Right lobe of liver (tissue), 6 donors: ENCODE measurements around the gene TANK. TPM values are rescaled to one million over a fixed set of nuclear protein-coding genes. Genes with fewer than 3 reads are reported as not detected.
"Not testable (repeated sequence)": the region's sequence is repeated elsewhere in the genome, so short reads cannot be mapped to it uniquely, and the experiment has no call there.

Experiments
- ATAC-seq, 4 donors: fragments of 200-7000 bp; cut with Tn5 transposase; one replicate each; pipeline ENCODE4 v1.9.1; 2020; ENCODE audit warnings: mild to moderate bottlenecking in 4 of 4, moderate library complexity in 4 of 4
- DNase-seq, 3 donors: peaks; one replicate each; pipeline ENCODE4 v3.0.0-alpha.2; 2020
- H3K27ac ChIP-seq, 3 donors: fragments of 200-600 bp; one replicate each; pipeline ENCODE4 v1.8.0; 2022
- H3K27me3 ChIP-seq, 2 donors: fragments of 200-600 bp; one replicate each; pipeline ENCODE4 v1.8.0; 2022
- H3K36me3 ChIP-seq, 4 donors: fragments of 200-600 bp; sonication (generic) in 1 of 4; one replicate each; pipeline versions ENCODE4 v1.5.1 to v1.8.0; 2017 to 2022; ENCODE audit warnings: control low read depth in 1 of 4
- H3K4me1 ChIP-seq, 4 donors: fragments of 200-600 bp; sonication (generic) in 1 of 4; one replicate each; pipeline versions ENCODE4 v1.5.1 to v1.8.0; 2017 to 2022; ENCODE audit warnings: control low read depth in 1 of 4
- H3K4me3 ChIP-seq, 3 donors: fragments of 200-600 bp; one replicate each; pipeline ENCODE4 v1.8.0; 2022
- H3K9me3 ChIP-seq, 4 donors: fragments of 200-600 bp; sonication (generic) in 1 of 4; one replicate each; pipeline versions ENCODE4 v1.5.1 to v1.8.0; 2017 to 2022; ENCODE audit warnings: control low read depth in 1 of 4
- POLR2A ChIP-seq: fragments of 450-650 bp; IDR thresholded peaks from one replicate; pipeline ENCODE4 v1.6.1; 2017; ENCODE audit warnings: antibody characterized with exemption, mild to moderate bottlenecking
- WGBS: methylation state at CpG from one replicate; pipeline ENCODE4 v1.1.6; 2018; ENCODE audit warnings: low coverage, low lambda C conversion rate; ENCODE audit not compliant: insufficient coverage; ENCODE audit errors: missing lambda C conversion rate; 5-methylcytosine and 5-hydroxymethylcytosine counted together
- intact Hi-C, 2 donors: fragments of 100-400 bp; cut with DNase I; formaldehyde crosslinking; loops; one replicate each; pipeline versions ENCODE4 v1.11.2 to v1.14.1; 2022
- total RNA-seq, 6 experiments: library from RNA; depleted of rRNA in 2 of 6; stranded (reverse); fragments of >200 nt in 2 of 6; fragmentation: NEBNext Ultra II Directional in 3 of 6; extraction: Animal tissue kit (Norgen Biotek cat#: 25700) in 3 of 6; gene quantifications; one replicate each; pipeline versions ENCODE4 v1.1.0 to v1.2.4, GENCODE V29; 2016 to 2023
- TF ChIP-seq, protein P1 (sequence below), 4 donors: fragments of 200-600 bp in 3 of 4; fragments of 450-650 bp in 1 of 4; IDR thresholded peaks; one replicate each; pipeline versions ENCODE4 v1.5.1 to v1.8.0; 2016 to 2022; ENCODE audit warnings: antibody characterized with exemption in 4 of 4, mild to moderate bottlenecking in 2 of 4
- donor health status: DM: no; HTN: yes; CAD: no.
- donor health status: DM: no; HTN: no; CAD: no.
- donor health status: DM: no; HTN: no; CAD: no.
- donor health status: DM: no; HTN: yes; CAD: no.
- donor health status: DM: no; HTN: yes; CAD: no.

TANK gene
- total RNA-seq, 6 experiments from 2014 or later, result 25.4 to 46.4 (median 36.0) TPM

DNA sequence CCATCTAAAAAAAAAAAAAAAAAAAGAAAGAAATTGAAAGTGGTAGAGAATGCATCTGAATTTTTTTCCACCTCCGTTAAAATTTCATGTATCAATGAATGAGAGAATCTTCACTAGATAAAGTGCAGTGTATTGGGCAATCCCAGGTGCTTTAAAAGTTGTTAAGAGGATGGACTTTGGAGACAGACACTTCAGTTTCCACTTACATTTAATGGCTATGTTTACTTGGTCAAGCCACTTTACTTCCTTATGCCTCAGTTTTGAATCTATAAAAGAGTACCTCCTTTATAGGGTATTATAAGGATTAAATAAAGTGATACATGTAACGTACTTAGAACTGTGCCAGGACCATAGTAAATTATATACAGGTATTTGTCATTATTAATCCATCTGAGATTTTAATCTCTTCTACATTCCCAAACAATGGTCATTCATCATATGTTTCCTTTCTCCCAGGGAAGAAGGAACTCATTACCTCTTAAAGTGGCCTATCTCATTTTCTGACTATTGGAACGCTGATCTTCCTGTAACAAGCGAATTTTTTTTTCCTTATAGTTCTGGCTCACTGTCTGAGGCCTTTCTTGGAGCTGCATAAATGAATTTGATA, 29.1 kb upstream of the TANK start:
- WGBS, result 75% methylated on average over 4 of the region's 4 CpGs
- no peak overlapping the region for H3K27ac ChIP-seq
- H3K36me3 ChIP-seq, result no peaks in the 10 kb centered on the region
- H3K4me1 ChIP-seq, result peaks cover 0 to 12% (median 3%) of the 10 kb centered on the region in 4 donors
- no peak for TF ChIP-seq POLR2A
- TF ChIP-seq, protein P1, sequence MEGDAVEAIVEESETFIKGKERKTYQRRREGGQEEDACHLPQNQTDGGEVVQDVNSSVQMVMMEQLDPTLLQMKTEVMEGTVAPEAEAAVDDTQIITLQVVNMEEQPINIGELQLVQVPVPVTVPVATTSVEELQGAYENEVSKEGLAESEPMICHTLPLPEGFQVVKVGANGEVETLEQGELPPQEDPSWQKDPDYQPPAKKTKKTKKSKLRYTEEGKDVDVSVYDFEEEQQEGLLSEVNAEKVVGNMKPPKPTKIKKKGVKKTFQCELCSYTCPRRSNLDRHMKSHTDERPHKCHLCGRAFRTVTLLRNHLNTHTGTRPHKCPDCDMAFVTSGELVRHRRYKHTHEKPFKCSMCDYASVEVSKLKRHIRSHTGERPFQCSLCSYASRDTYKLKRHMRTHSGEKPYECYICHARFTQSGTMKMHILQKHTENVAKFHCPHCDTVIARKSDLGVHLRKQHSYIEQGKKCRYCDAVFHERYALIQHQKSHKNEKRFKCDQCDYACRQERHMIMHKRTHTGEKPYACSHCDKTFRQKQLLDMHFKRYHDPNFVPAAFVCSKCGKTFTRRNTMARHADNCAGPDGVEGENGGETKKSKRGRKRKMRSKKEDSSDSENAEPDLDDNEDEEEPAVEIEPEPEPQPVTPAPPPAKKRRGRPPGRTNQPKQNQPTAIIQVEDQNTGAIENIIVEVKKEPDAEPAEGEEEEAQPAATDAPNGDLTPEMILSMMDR (IDR thresholded peaks at IDR 0.05), result no peak
- DNase-seq (no peak), ATAC-seq (no peak)
- H3K27me3 ChIP-seq, result no peaks in the 10 kb centered on the region
- intact Hi-C loops, result no loop called here
- H3K4me3 ChIP-seq, result no peak overlapping the region
- no peaks in the 10 kb centered on the region for H3K9me3 ChIP-seq

GRCh38 chr2:161131804-161132203, 28.4 kb upstream of the TANK start:
- H3K4me1 ChIP-seq, result peaks cover 0 to 12% (median 3%) of the 10 kb centered on the region in 4 donors
- H3K27me3 ChIP-seq, result no peaks in the 10 kb centered on the region
- intact Hi-C loops, result no loop called here
- TF ChIP-seq POLR2A, result no peak
- TF ChIP-seq, protein P1 (IDR thresholded peaks at IDR 0.05), result no peak
- H3K27ac ChIP-seq, result no peak overlapping the region
- H3K36me3 ChIP-seq, result no peaks in the 10 kb centered on the region
- ATAC-seq (no peak), DNase-seq (no peak)
- WGBS, result 67% methylated on average over 1 of the region's 1 CpG
- no peak overlapping the region for H3K4me3 ChIP-seq
- no peaks in the 10 kb centered on the region for H3K9me3 ChIP-seq

GRCh38 chr2:161132384-161132783, 27.8 kb upstream of the TANK start:
- WGBS, result 96% methylated on average over 5 of the region's 5 CpGs
- intact Hi-C loops, result not testable (repeated sequence)

GRCh38 chr2:161133366-161133765, 26.9 kb upstream of the TANK start:
- H3K27ac ChIP-seq, result no peak overlapping the region
- WGBS, result 86% methylated on average over 6 of the region's 6 CpGs
- no peaks in the 10 kb centered on the region for H3K36me3 ChIP-seq
- intact Hi-C loops, result no loop called here
- no peaks in the 10 kb centered on the region for H3K27me3 ChIP-seq
- DNase-seq, result no peak
- no peak for ATAC-seq
- H3K9me3 ChIP-seq, result no peaks in the 10 kb centered on the region
- TF ChIP-seq, protein P1 (IDR thresholded peaks at IDR 0.05), result no peak
- no peak for TF ChIP-seq POLR2A
- no peak overlapping the region for H3K4me3 ChIP-seq
- H3K4me1 ChIP-seq, result peaks cover 0 to 12% (median 3%) of the 10 kb centered on the region in 4 donors

More at GRCh38 chr2:161132384-161132783, 27.8 kb upstream of the TANK start:
- H3K9me3 ChIP-seq, ATAC-seq, DNase-seq, H3K4me3 ChIP-seq, H3K27me3 ChIP-seq, H3K27ac ChIP-seq, H3K36me3 ChIP-seq: not testable (repeated sequence)
- H3K4me1 ChIP-seq, result peaks cover 0 to 12% (median 3%) of the 10 kb centered on the region in 4 donors

GRCh38 chr2:161134547-161135518, 25.4 kb upstream of the TANK start:
- no peaks in the 10 kb centered on the region for H3K27me3 ChIP-seq
- TF ChIP-seq, protein P1 (IDR thresholded peaks at IDR 0.05), result no peak
- TF ChIP-seq POLR2A, result no peak
- H3K4me1 ChIP-seq, result peaks cover 0 to 12% (median 3%) of the 10 kb centered on the region in 4 donors
- H3K9me3 ChIP-seq, result no peaks in the 10 kb centered on the region
- DNase-seq (peak in 1 of 3 donors; percentile 64), ATAC-seq (peak; percentile 72 to 91 (median 83))
- no peaks in the 10 kb centered on the region for H3K36me3 ChIP-seq
- H3K27ac ChIP-seq, result no peak overlapping the region
- intact Hi-C loops, result no loop called here
- H3K4me3 ChIP-seq, result no peak overlapping the region
- WGBS, result 57% methylated on average over 6 of the region's 9 CpGs
